Fibroblast of the aortic adventitia (primary cell): ENCODE results near the gene TMEM263. TPM values are rescaled to one million over a fixed set of nuclear protein-coding genes. Genes with fewer than 3 reads are reported as not detected.

Source experiments
- DNase-seq: peaks from one replicate; pipeline ENCODE4 v3.0.0-alpha.2; 2010; ENCODE audit warnings: low read depth
- H3K4me3 ChIP-seq: 2 replicates; pipeline ENCODE4 v1.5.1; 2011; ENCODE audit warnings: low read depth, mild to moderate bottlenecking, control low read depth, low read length, moderate library complexity
- total RNA-seq: library from RNA; depleted of rRNA; stranded (reverse); fragments of >200 nt; gene quantifications from 2 replicates; pipeline ENCODE4 v1.2.3, GENCODE V29; 2012; ENCODE audit warnings: low replicate concordance
- TF ChIP-seq, protein P1 (sequence below): IDR thresholded peaks from 2 replicates; pipeline ENCODE4 v1.5.1; 2011; ENCODE audit warnings: mild to moderate bottlenecking, low read length, control low read depth, inconsistent platforms; ENCODE audit not compliant: insufficient read depth

Gene TMEM263
- total RNA-seq: 136 and 138 TPM in 2 replicates

DNA sequence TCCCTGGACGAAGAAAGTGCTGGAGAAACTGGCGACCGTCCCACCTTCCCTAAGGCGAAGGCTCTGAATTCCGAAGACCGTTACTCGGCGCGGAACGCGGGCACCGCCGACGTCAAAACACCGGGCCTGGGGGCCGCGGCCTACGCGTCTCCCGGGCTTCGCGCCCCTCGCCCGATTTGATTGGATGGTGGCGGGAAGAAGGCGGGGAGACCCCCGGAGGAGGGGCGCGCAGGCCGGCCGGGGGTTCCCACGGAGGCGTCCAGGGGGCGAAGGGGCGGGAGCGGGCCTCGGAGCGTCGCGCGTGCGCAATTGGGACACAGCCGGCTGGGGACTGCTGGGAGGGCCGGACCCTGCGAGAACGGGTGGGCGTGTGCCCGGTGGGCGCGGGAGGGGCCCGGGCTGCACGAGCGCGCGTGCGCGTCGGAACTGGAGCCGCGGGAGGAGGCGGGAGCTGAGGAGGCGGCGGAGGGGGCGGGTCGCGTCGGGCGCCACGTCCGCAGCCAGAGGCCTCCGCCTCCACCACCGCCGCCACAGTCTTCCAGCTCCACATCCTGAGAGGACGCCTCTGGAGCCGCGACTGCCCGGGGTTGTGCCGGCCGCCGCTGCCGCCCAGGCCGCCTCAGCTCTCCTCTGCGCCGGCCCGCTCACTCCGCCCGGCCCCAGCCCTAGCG is at the start of gene TMEM263:
Gene TMEM263 (plus strand): TSS at position 531 of the 671 bp plus-strand sequence. CDS start 11,210 bp downstream, outside the sequence.
- peak within 1 kb of the TSS; percentile 81 for H3K4me3 ChIP-seq
- peak; percentile 95 for DNase-seq
- TF ChIP-seq, protein P1, sequence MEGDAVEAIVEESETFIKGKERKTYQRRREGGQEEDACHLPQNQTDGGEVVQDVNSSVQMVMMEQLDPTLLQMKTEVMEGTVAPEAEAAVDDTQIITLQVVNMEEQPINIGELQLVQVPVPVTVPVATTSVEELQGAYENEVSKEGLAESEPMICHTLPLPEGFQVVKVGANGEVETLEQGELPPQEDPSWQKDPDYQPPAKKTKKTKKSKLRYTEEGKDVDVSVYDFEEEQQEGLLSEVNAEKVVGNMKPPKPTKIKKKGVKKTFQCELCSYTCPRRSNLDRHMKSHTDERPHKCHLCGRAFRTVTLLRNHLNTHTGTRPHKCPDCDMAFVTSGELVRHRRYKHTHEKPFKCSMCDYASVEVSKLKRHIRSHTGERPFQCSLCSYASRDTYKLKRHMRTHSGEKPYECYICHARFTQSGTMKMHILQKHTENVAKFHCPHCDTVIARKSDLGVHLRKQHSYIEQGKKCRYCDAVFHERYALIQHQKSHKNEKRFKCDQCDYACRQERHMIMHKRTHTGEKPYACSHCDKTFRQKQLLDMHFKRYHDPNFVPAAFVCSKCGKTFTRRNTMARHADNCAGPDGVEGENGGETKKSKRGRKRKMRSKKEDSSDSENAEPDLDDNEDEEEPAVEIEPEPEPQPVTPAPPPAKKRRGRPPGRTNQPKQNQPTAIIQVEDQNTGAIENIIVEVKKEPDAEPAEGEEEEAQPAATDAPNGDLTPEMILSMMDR: peak; percentile 8

DNA sequence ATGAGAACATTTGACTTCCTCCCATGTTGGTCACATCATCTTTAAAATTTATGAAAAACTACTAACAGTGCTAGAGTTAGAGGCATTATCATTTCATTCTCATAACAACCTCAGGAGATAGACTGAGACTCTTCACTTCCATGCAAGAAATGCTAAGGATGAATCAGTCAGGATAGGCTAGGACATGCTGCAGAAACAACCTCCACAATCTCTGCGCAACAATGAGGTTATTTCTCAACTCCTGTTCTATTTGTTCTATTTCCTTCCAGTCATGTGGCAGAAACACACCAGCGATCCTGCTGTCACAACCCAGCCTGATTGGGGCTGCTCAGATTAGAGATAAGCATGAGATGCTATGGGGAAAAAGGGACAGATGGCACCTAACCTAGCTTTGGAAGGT is 49.0 kb upstream of the TMEM263 start:
- DNase-seq: no peak

DNA sequence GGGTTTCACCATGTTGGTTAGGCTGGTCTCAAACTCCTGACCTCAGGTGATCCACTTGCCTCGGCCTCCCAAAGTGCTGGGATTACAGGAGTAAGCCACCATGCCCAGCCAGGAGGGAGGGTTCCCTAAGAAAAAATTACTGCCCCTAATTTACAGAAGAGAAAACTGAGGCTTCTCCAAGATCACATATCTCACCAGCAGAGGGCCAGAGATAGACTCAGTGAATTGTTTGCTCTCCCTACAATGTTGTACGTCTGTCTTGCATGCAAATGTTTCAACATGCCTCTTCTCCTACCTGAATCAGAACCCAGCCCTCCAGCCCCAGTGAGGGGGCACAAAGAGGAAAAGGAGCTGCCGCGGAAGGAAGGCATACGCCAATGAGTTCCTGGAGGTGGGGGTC is 48.3 kb upstream of the TMEM263 start:
- no peak for DNase-seq
- no peak overlapping the region for H3K4me3 ChIP-seq
- TF ChIP-seq, protein P1: no peak

More for the DNA sequence above, 49.0 kb upstream of the TMEM263 start:
- TF ChIP-seq, protein P1: no peak
- H3K4me3 ChIP-seq: no peak overlapping the region

DNA sequence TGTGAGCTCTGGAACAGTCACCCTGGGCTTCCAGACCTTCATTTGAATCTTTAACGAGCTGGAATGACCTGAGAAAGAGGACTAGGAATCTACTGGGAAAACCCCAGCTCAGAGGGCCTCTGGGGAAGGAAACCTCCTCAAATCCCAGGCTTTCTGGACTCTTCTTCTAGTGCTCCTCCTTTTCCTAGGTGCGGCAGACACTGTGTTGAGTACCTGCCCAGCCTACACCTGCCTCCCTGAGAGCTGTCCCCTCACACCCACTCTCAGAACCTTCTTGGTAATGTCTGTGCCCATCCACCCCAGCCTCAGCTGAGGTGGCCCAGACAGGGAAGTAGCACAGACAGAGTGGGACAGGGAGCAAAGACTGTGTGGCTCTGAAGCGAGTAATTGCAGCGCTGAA is 47.9 kb upstream of the TMEM263 start:
- H3K4me3 ChIP-seq: no peak overlapping the region
- no peak for DNase-seq
- TF ChIP-seq, protein P1: no peak

DNA sequence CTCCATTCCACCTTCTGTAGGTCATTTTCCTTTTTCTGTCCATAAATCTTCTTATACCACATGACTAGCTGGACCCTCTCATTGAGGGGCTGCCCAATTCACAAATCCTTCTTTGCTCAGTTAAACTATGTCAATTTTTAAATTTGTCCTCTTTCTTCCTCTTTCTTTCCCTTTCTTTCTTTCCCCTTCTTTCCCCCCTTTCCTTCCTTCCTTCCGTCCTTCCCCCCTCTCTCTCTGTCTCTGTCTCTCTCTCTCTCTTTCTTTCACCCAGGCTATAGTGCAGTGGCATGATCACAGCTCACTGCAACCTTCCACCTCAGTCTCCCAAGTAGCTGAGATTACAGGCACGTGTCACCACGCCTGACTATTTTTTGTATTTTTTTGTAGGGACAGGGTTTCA is 47.1 kb upstream of the TMEM263 start:
- H3K4me3 ChIP-seq: no peak overlapping the region
- DNase-seq: no peak
- TF ChIP-seq, protein P1: no peak

DNA sequence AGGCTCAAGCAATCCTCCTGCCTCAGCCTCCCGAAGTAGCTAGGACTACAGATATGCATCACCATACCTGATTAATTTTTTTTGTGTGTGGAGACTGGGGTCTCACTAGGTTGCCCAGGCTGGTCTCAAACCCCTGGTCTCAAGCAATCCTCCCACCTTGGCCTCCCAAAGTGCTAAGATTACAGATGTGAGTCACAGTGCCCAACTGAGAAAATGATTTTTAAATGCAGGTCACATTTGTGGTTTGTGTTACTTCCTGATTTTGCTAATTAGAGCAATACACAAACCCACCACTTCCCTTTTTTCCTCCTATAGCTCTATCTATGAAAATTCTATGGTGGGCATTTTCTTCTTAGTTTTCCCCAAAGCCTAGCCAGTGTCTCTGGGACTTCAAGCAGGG is 45.5 kb upstream of the TMEM263 start:
- TF ChIP-seq, protein P1: no peak

DNA sequence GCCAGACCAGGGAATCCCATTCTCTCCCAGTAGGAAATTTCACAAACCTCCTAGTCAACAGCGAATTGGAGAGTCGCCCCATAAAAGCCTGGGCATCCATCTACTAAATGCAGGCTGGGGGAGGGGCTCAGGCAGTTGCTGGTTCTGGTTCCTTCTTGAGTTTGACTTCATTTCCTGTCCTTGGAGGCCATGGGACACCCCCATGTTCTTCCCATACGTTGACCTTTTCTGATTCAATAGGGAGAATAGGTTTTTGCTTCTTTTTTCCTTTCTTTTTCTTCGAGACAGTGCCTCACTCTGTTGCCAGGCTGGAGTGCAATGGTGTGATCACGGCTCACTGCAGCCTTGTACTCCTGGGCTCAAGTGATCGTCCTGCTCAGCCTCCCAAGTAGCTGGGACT is 44.1 kb upstream of the TMEM263 start:
- no peak for DNase-seq
- TF ChIP-seq, protein P1: no peak
- no peak overlapping the region for H3K4me3 ChIP-seq

More for the DNA sequence above, 45.5 kb upstream of the TMEM263 start:
- DNase-seq: no peak
- no peak overlapping the region for H3K4me3 ChIP-seq
